HG03095 (cell line): ENCODE data around the gene RING1.
"Not testable (repeated sequence)": the region's sequence is repeated elsewhere in the genome, so short reads cannot be mapped to it uniquely, and the experiment has no call there.

Experiments used
- ATAC-seq: cut with Tn5 transposase; IDR thresholded peaks from one replicate; pipeline ENCODE4 v1.9.1; 2021; ENCODE audit warnings: moderate library complexity; ENCODE audit not compliant: unreplicated experiment

RING1 gene

GRCh38 chr6:33205191-33206026 is 2.9 kb upstream of the RING1 start:
- no peak for ATAC-seq

GRCh38 chr6:33206027-33206863 is 2.1 kb upstream of the RING1 start:
- ATAC-seq = no peak

GRCh38 chr6:33206864-33207551 is 1.3 kb upstream of the RING1 start:
- no peak for ATAC-seq

- no peak for ATAC-seq
Measured at GRCh38 chr6:33207552-33208090, 679 bp upstream of the RING1 start.

GRCh38 chr6:33209856-33210255 is 1.6 kb downstream of the RING1 start:
- no peak for ATAC-seq

GRCh38 chr6:33211136-33211535 is 2.8 kb downstream of the RING1 start:
- ATAC-seq = no peak

GRCh38 chr6:33211666-33212422 is 3.5 kb downstream of the RING1 start:
- ATAC-seq = no peak

GRCh38 chr6:33212857-33213165 is 4.5 kb downstream of the RING1 start:
- no peak for ATAC-seq

GRCh38 chr6:33213166-33213988 is 5.1 kb downstream of the RING1 start:
- no peak for ATAC-seq

GRCh38 chr6:33213989-33214335 is 5.7 kb downstream of the RING1 start:
- no peak for ATAC-seq

- ATAC-seq = no peak
Measured at GRCh38 chr6:33215271-33216116, 7.2 kb downstream of the RING1 start.

GRCh38 chr6:33216117-33216649 is 7.9 kb downstream of the RING1 start:
- no peak for ATAC-seq

- ATAC-seq = no peak
Measured at GRCh38 chr6:33217246-33217645, 8.9 kb downstream of the RING1 start.

- no peak for ATAC-seq
Measured at GRCh38 chr6:33217681-33218080, 9.4 kb downstream of the RING1 start.

GRCh38 chr6:33226503-33227120 is 18.3 kb downstream of the RING1 start:
- not testable (repeated sequence) for ATAC-seq

- ATAC-seq = no peak
Measured at GRCh38 chr6:33235221-33235634, 26.9 kb downstream of the RING1 start.

- no peak for ATAC-seq
Measured at GRCh38 chr6:33236328-33236727, 28.0 kb downstream of the RING1 start.

- no peak for ATAC-seq
Measured at GRCh38 chr6:33236852-33237251, 28.6 kb downstream of the RING1 start.
